HG02884 (cell line): ENCODE results near the gene TRPM3.
"Not testable (repeated sequence)": the region's sequence is repeated elsewhere in the genome, so short reads cannot be mapped to it uniquely, and the experiment has no call there.

Source experiments
- ATAC-seq: cut with Tn5 transposase; IDR thresholded peaks from one replicate; pipeline ENCODE4 v1.9.1; 2021; ENCODE audit warnings: mild to moderate bottlenecking, moderate library complexity; ENCODE audit not compliant: unreplicated experiment

Gene TRPM3

GRCh38 chr9:71003346-71003745 lies 118.1 kb downstream of the TRPM3 start:
- no peak for ATAC-seq

- peak; percentile 68 for ATAC-seq
Observed at GRCh38 chr9:71001780-71002386, 119.5 kb downstream of the TRPM3 start.

DNA sequence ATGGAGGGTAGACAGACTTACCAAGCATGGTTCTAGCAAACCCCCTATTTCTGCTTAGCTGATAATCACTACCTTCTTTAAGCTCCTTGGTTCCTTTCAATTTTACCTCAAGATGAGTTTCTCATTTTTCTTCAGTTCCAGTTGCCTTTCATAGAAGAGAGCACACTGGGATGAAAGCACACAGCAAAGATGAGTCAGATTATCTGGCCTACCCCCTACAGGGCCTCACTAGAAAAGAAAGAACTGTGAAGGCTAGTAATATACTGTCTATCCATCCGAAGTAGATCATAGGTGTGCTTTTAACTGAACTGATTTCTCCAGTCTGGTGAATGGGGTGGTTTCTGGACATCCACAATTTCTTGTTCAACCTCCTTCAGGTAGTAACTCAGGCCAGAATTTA lies 122.5 kb downstream of the TRPM3 start:
- no peak for ATAC-seq

GRCh38 chr9:70995511-70995910 lies 125.9 kb downstream of the TRPM3 start:
- no peak for ATAC-seq

- no peak for ATAC-seq
Observed at GRCh38 chr9:70994582-70994981, 126.8 kb downstream of the TRPM3 start.

DNA sequence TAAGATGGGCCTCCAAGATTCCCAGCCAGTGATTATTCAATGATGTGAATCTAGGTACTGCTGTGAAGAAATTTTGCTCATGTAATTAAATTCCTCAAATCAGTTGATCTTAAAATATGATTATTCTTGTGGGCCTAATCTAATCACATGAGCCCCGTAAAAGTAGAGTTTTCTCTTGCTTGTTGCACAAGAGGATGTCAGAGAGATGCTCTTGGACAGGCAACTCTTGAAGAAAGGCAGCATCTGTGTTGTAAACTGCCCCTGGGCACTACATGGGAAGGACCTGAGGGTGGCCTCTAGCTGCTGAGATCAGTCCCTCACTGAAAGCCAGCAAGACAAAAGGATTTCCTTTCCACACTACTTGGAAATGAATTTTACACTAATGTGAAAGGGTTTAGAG lies 132.9 kb downstream of the TRPM3 start:
- no peak for ATAC-seq

DNA sequence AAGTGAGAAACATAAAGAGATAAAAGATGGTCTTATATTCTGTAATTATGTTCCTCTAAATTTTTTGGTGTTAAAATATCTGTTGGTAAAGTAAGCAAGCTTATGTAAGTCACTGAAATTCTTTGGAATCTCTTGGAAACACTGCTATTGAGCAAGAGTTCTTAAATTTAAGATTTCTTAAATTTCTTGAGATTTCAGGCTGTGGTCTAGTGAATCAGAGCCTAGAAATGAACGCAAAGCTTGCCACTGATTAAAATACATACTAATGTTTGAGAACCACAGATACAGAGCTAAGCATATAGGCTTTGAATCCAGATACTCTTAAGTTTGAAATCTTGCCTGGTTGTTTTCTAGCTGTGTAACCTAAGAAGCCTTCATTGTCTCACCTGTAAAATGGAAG lies 133.4 kb downstream of the TRPM3 start:
- no peak for ATAC-seq

DNA sequence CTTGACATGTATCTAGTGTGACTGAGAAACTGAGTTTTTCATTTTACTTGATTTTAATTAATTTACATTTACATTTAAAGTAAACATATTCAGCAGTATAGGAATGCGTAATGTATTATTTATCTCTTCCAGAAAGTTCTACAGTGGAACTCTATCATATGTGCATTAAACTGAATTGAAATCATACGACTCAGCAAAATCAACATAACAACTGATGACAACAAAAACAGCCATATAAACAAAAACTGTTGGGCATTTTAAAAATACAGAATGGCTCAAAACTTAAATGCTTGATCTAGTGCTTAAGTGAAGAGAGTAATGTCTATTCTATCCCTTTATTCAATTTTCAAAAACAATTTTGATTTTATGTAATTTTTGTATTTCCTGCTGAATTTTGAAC lies 134.4 kb downstream of the TRPM3 start:
- ATAC-seq = no peak

- ATAC-seq = no peak
Observed at GRCh38 chr9:70983723-70984295, 137.6 kb downstream of the TRPM3 start.

- ATAC-seq = no peak
Observed at GRCh38 chr9:70981312-70981711, 140.1 kb downstream of the TRPM3 start.

DNA sequence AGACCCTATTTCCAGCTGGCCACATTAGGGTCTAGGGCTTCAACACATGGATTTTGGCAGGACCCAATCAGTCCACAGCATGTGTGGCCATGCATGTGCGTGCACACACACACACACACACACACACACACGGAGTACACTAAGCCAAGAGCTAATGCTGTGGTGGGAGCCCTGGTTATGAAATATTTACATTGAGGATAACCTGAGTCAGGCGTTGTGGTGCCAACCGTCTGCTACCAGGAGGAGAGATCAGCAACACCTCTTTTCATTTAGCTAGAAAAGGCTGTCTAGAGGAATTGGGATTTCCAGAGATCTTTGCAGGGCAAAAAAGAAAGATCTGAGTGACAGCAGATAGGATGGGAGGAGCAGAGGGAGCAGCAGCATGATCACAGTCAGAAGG lies 141.5 kb downstream of the TRPM3 start:
- no peak for ATAC-seq

GRCh38 chr9:70978085-70978484 lies 143.3 kb downstream of the TRPM3 start:
- ATAC-seq = no peak

- ATAC-seq = no peak
Observed at GRCh38 chr9:70975821-70976220, 145.6 kb downstream of the TRPM3 start.

DNA sequence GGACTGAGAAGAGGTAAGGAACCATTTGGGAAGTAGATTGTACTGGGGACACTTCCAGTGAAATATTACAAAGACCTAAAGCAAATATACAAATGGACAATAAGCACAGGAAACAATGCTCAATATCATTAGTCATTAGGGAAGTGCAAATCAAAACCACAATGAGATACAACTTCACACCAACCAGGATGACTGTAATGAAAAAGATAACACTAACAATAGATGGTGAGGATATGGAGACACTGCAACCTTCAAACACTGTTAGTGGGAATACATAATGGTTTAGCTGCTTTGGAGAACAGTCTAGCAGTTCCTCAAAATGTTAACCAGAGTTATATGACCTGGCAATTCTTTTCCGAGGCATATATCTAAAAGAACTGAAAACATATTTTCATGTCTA lies 149.7 kb downstream of the TRPM3 start:
- ATAC-seq = no peak

GRCh38 chr9:70966380-70966779 lies 155.0 kb downstream of the TRPM3 start:
- ATAC-seq = not testable (repeated sequence)

GRCh38 chr9:70964861-70965260 lies 156.6 kb downstream of the TRPM3 start:
- ATAC-seq = no peak

GRCh38 chr9:70963554-70963953 lies 157.9 kb downstream of the TRPM3 start:
- no peak for ATAC-seq

DNA sequence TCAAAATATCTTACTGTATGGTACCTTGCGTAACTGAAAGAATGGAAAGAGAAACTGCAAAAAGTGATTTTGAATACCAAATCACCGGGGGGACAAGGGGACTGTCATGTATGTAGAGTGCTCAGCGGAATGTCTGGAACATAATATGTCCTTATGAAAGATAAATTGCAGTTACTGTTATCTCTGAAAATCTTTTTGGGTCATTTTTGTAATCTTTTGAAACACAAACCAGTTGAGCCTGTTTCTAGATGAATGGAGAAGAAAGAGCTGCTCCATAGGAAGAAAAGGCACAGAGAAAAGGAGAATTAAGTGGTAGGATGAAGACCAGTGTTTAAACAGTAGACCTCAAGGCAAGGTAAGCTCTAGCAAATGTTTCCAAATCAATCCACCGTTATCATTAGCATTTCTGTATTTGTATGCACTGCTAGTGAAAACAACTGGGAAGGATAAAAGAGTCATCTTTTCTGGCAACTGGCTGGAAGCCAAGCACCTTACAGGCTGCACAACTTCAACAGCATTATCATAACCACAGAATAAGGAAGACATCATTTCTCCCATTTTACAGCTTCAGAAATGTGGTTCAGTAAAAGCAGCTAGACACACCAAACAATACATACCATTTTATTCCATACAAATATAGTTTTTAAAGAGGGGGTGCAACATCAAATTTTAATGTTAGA lies 158.5 kb downstream of the TRPM3 start:
- ATAC-seq = no peak

- ATAC-seq = no peak
Observed at GRCh38 chr9:70959366-70959765, 162.1 kb downstream of the TRPM3 start.

DNA sequence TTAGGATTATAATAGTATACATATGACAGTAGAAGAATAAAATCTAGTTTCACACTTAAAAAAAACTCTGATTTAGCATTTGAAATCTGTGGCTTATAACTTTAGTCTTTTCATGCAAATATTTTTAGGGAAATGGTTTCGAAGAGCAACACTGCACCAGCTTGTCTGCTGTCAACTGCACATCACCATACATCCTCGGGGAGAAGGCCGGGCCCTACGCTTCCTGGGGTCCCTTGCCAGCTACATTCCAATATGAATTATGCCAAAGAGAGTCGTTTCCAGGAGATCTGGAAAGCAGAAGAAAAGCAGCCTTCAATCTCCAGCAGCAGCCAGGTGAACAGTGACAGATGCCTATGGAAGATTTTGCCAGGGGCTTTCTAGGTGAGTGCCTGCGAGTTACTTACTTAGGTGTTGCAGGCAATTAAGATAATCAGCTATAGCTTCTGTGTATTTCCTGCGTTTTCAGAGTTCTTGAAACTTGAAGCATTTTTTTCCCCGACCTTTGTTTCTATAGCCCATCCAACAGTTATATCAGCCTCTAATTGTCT lies 166.8 kb downstream of the TRPM3 start:
- no peak for ATAC-seq

- no peak for ATAC-seq
Observed at GRCh38 chr9:70954126-70954525, 167.3 kb downstream of the TRPM3 start.
